ENCODE results near the gene SLC34A1. TPM values are rescaled to one million over a fixed set of nuclear protein-coding genes. Genes with fewer than 3 reads are reported as not detected.

The SLC34A1 gene
- total and polyA plus RNA-seq, 4 donors, result 0.23 to 1.0 (median 0.47) TPM

DNA sequence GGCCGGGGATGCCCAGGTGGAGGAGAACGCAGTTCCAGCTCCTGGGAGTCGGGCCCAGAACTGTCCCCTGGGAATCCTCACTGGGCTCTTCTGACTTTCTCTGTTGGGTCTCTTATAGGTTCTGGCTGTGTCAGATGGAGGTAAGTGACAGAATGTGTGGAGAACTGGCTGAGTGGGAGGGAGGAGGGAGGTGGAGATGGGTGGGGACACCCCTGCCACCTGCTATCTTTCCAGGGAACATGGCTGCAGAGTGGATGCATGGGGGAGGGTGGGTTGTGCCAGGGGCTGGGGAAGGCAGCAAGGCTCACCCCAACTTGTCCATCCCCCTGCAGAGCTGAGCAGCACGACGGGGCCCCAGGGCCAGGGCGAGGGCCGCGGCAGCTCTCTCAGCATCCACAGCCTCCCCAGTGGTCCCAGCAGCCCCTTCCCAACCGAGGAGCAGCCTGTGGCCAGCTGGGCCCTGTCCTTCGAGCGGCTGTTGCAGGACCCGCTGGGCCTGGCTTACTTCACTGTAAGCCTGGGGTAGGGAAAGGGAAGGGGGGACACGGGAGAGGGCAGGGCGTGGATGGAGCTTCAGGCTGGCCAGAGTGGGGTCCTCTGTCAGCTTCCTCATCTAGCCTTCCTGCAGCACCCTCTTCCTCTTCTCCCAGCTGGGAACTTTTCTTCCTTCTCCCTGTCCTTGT, 18.2 kb upstream of the SLC34A1 start:
- 90% methylated on average over 14 of the region's 14 CpGs for WGBS
- Histone ChIP-seq H3K9ac (ENCODE audit: low read depth in 1 of 2, low read length in 2 of 2) (peak overlapping the region in 1 of 2 donors; percentile 77), H3K27ac (ENCODE audit: low read depth in 1 of 2, low read length in 2 of 2) (peak overlapping the region; percentile 89 to 97), H3K4me1 (ENCODE audit: control insufficient read depth in 4 of 4, insufficient read depth in 4 of 4, low read length in 3 of 4) (peaks cover 24 to 75% (median 65%) of the 10 kb centered on the region in 4 donors), H3K36me3 (ENCODE audit: control insufficient read depth in 4 of 4, insufficient read depth in 3 of 4, low read depth in 1 of 4, low read length in 3 of 4) (no peaks in the 10 kb centered on the region), H3K4me3 (ENCODE audit: low read depth in 1 of 3, low read length in 3 of 3) (no peak overlapping the region), H3K27me3 (ENCODE audit: control insufficient read depth in 4 of 4, insufficient read depth in 4 of 4, low read length in 3 of 4) (no peaks in the 10 kb centered on the region), H3K9me3 (ENCODE audit: control insufficient read depth in 4 of 4, low read length in 3 of 4) (no peaks in the 10 kb centered on the region)
- no peak for TF ChIP-seq JUND (IDR thresholded peaks at IDR 0.05)
- TF ChIP-seq HNF4A (conservative IDR thresholded peaks at IDR 0.05), result no peak
- no peak for TF ChIP-seq SP1 (IDR thresholded peaks at IDR 0.05)
- no peak for TF ChIP-seq NR2F2 (IDR thresholded peaks at IDR 0.05)
- no peak for TF ChIP-seq HNF4G (IDR thresholded peaks at IDR 0.05)
- TF ChIP-seq FOXA2 (IDR thresholded peaks at IDR 0.05), result no peak
- no peak for DNase-seq (ENCODE audit: low spot score)

DNA sequence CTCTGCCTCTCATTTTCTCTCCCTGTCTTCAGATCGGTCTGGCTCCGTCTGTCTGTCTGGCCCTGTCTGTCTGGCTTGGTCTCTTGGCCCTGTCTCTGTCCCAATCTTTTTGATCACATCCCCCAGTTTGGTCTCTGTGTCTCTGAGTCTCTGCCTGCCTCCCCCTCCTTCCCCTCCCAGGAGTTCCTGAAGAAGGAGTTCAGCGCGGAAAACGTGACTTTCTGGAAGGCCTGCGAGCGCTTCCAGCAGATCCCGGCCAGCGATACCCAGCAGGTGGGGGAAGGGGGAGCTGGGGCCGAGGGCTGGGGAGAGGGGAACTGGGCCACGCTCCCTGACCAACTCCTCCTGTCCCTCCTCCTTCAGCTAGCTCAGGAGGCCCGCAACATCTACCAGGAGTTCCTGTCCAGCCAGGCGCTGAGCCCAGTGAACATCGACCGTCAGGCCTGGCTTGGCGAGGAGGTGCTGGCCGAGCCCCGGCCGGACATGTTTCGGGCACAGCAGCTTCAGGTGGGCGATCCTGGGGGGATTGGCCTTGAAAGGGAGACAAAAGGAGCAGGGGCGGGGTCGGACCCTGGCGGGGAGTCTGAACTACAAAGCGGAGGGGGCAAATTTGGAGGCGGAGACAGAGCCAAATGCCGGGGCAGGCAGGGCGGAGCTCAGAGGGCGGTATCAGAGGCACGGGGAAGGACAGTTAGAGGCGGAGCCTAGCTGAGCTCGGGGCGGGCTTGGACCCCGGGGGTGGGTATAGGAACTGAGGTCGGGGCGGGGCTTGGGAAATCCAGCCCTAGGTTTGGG, 17.5 kb upstream of the SLC34A1 start:
- peak; percentile 79 for DNase-seq (ENCODE audit: low spot score)
- TF ChIP-seq HNF4G (IDR thresholded peaks at IDR 0.05) (no peak), YY1 (IDR thresholded peaks at IDR 0.05) (peak; percentile 89), NR2F2 (IDR thresholded peaks at IDR 0.05) (no peak), FOXA1 (IDR thresholded peaks at IDR 0.05) (no peak), HNF4A (conservative IDR thresholded peaks at IDR 0.05) (peak in 1 of 2 donors; percentile 22), SP1 (IDR thresholded peaks at IDR 0.05) (peak; percentile 50), GABPA (IDR thresholded peaks at IDR 0.05 in 1 of 2, conservative IDR thresholded peaks at IDR 0.05 in 1 of 2) (no peak), RXRA (IDR thresholded peaks at IDR 0.05) (peak; percentile 37 to 41), JUND (IDR thresholded peaks at IDR 0.05) (no peak), TAF1 (conservative IDR thresholded peaks at IDR 0.05) (no peak), FOXA2 (IDR thresholded peaks at IDR 0.05) (no peak), RAD21 (IDR thresholded peaks at IDR 0.05) (peak; percentile 9 to 15), EGR1 (IDR thresholded peaks at IDR 0.05; ENCODE audit: low read depth in 2 of 2) (no peak)
- TF ChIP-seq, protein P1, sequence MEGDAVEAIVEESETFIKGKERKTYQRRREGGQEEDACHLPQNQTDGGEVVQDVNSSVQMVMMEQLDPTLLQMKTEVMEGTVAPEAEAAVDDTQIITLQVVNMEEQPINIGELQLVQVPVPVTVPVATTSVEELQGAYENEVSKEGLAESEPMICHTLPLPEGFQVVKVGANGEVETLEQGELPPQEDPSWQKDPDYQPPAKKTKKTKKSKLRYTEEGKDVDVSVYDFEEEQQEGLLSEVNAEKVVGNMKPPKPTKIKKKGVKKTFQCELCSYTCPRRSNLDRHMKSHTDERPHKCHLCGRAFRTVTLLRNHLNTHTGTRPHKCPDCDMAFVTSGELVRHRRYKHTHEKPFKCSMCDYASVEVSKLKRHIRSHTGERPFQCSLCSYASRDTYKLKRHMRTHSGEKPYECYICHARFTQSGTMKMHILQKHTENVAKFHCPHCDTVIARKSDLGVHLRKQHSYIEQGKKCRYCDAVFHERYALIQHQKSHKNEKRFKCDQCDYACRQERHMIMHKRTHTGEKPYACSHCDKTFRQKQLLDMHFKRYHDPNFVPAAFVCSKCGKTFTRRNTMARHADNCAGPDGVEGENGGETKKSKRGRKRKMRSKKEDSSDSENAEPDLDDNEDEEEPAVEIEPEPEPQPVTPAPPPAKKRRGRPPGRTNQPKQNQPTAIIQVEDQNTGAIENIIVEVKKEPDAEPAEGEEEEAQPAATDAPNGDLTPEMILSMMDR (IDR thresholded peaks at IDR 0.05; ENCODE audit: low read depth, low read length, missing input control), result no peak
- TF ChIP-seq, protein P2, sequence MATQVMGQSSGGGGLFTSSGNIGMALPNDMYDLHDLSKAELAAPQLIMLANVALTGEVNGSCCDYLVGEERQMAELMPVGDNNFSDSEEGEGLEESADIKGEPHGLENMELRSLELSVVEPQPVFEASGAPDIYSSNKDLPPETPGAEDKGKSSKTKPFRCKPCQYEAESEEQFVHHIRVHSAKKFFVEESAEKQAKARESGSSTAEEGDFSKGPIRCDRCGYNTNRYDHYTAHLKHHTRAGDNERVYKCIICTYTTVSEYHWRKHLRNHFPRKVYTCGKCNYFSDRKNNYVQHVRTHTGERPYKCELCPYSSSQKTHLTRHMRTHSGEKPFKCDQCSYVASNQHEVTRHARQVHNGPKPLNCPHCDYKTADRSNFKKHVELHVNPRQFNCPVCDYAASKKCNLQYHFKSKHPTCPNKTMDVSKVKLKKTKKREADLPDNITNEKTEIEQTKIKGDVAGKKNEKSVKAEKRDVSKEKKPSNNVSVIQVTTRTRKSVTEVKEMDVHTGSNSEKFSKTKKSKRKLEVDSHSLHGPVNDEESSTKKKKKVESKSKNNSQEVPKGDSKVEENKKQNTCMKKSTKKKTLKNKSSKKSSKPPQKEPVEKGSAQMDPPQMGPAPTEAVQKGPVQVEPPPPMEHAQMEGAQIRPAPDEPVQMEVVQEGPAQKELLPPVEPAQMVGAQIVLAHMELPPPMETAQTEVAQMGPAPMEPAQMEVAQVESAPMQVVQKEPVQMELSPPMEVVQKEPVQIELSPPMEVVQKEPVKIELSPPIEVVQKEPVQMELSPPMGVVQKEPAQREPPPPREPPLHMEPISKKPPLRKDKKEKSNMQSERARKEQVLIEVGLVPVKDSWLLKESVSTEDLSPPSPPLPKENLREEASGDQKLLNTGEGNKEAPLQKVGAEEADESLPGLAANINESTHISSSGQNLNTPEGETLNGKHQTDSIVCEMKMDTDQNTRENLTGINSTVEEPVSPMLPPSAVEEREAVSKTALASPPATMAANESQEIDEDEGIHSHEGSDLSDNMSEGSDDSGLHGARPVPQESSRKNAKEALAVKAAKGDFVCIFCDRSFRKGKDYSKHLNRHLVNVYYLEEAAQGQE (IDR thresholded peaks at IDR 0.05), result peak; percentile 78
- TF ChIP-seq, protein P3, sequence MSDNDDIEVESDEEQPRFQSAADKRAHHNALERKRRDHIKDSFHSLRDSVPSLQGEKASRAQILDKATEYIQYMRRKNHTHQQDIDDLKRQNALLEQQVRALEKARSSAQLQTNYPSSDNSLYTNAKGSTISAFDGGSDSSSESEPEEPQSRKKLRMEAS (IDR thresholded peaks at IDR 0.05), result peak; percentile 40
- TF ChIP-seq, protein P4, sequence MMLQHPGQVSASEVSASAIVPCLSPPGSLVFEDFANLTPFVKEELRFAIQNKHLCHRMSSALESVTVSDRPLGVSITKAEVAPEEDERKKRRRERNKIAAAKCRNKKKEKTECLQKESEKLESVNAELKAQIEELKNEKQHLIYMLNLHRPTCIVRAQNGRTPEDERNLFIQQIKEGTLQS (IDR thresholded peaks at IDR 0.05), result no peak
- TF ChIP-seq, protein P5, sequence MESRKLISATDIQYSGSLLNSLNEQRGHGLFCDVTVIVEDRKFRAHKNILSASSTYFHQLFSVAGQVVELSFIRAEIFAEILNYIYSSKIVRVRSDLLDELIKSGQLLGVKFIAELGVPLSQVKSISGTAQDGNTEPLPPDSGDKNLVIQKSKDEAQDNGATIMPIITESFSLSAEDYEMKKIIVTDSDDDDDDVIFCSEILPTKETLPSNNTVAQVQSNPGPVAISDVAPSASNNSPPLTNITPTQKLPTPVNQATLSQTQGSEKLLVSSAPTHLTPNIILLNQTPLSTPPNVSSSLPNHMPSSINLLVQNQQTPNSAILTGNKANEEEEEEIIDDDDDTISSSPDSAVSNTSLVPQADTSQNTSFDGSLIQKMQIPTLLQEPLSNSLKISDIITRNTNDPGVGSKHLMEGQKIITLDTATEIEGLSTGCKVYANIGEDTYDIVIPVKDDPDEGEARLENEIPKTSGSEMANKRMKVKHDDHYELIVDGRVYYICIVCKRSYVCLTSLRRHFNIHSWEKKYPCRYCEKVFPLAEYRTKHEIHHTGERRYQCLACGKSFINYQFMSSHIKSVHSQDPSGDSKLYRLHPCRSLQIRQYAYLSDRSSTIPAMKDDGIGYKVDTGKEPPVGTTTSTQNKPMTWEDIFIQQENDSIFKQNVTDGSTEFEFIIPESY (IDR thresholded peaks at IDR 0.05), result no peak
- Histone ChIP-seq H3K9ac (ENCODE audit: low read depth in 1 of 2, low read length in 2 of 2) (peak overlapping the region in 1 of 2 donors; percentile 77), H3K27me3 (ENCODE audit: control insufficient read depth in 4 of 4, insufficient read depth in 4 of 4, low read length in 3 of 4) (no peaks in the 10 kb centered on the region), H3K4me1 (ENCODE audit: control insufficient read depth in 4 of 4, insufficient read depth in 4 of 4, low read length in 3 of 4) (peaks cover 26 to 77% (median 63%) of the 10 kb centered on the region in 4 donors), H3K9me3 (ENCODE audit: control insufficient read depth in 4 of 4, low read length in 3 of 4) (no peaks in the 10 kb centered on the region), H3K4me3 (ENCODE audit: low read depth in 1 of 3, low read length in 3 of 3) (peak overlapping the region; percentile 41 to 67 (median 43)), H3K36me3 (ENCODE audit: control insufficient read depth in 4 of 4, insufficient read depth in 3 of 4, low read depth in 1 of 4, low read length in 3 of 4) (no peaks in the 10 kb centered on the region), H3K27ac (ENCODE audit: low read depth in 1 of 2, low read length in 2 of 2) (peak overlapping the region; percentile 89 to 97)
- 16% methylated on average over 36 of the region's 36 CpGs for WGBS
